Fibroblast of lung (primary cell): ENCODE data around the gene ATPAF2. TPM values are rescaled to one million over a fixed set of nuclear protein-coding genes. Genes with fewer than 3 reads are reported as not detected.

Source experiments
- DNase-seq, 2 donors: peaks; one replicate each; pipeline versions ENCODE4 v3.0.0 to v3.0.0-alpha.2; 2010; ENCODE audit warnings: low read depth in 2 of 2
- H2AFZ ChIP-seq: 2 replicates; pipeline ENCODE4 v1.5.1; 2012; ENCODE audit warnings: low read length, control low read depth, inconsistent platforms
- H3K27ac ChIP-seq: 2 replicates; pipeline ENCODE4 v1.5.1; 2011; ENCODE audit warnings: low read length, control low read depth; ENCODE audit not compliant: insufficient read depth
- H3K27me3 ChIP-seq: 2 replicates; pipeline ENCODE4 v1.5.1; 2011; ENCODE audit warnings: mild to moderate bottlenecking, low read length; ENCODE audit not compliant: control insufficient read depth, insufficient read depth
- H3K36me3 ChIP-seq: 2 replicates; pipeline ENCODE4 v1.5.1; 2011; ENCODE audit warnings: low read length; ENCODE audit not compliant: control insufficient read depth, insufficient read depth
- H3K4me1 ChIP-seq: 2 replicates; pipeline ENCODE4 v1.5.1; 2011; ENCODE audit warnings: low read length; ENCODE audit not compliant: control insufficient read depth, insufficient read depth; ENCODE audit errors: extremely low read depth
- H3K4me2 ChIP-seq: 2 replicates; pipeline ENCODE4 v1.5.1; 2011; ENCODE audit warnings: low read length, control low read depth; ENCODE audit not compliant: insufficient read depth; ENCODE audit errors: extremely low read depth
- H3K4me3 ChIP-seq, 4 experiments: fragments of 200-600 bp in 1 of 4; sonication (generic) in 1 of 4; replicated peaks in 1 of 4; 2 replicates each; pipeline ENCODE4 v1.5.1; 2011 to 2016; ENCODE audit warnings: low read length in 4 of 4, low read depth in 3 of 4, mild to moderate bottlenecking in 3 of 4, control low read depth in 2 of 4, inconsistent platforms in 1 of 4, mixed read lengths in 1 of 4; ENCODE audit not compliant: insufficient read depth in 1 of 4; ENCODE audit errors: control extremely low read depth in 1 of 4
- H3K79me2 ChIP-seq: 2 replicates; pipeline ENCODE4 v1.5.1; 2012; ENCODE audit warnings: mild to moderate bottlenecking, low read length, inconsistent platforms; ENCODE audit not compliant: control insufficient read depth, insufficient read depth
- H3K9ac ChIP-seq: 2 replicates; pipeline ENCODE4 v1.5.1; 2011; ENCODE audit warnings: mild to moderate bottlenecking, low read length, control low read depth; ENCODE audit not compliant: insufficient read depth
- H3K9me3 ChIP-seq: 2 replicates; pipeline ENCODE4 v1.5.1; 2012; ENCODE audit warnings: low read depth, low read length; ENCODE audit not compliant: control insufficient read depth, insufficient read depth
- H4K20me1 ChIP-seq: 2 replicates; pipeline ENCODE4 v1.5.1; 2011; ENCODE audit warnings: low read length; ENCODE audit not compliant: control insufficient read depth, insufficient read depth; ENCODE audit errors: extremely low read depth
- CTCF ChIP-seq, 2 donors: IDR thresholded peaks in 1 of 2; conservative IDR thresholded peaks in 1 of 2; 1 replicate in 1 of 2; 2 replicates in 1 of 2; pipeline ENCODE4 v1.5.1; 2011 to 2012; ENCODE audit warnings: low read length in 2 of 2, control low read depth in 1 of 2, inconsistent platforms in 1 of 2, low read depth in 1 of 2, mild to moderate bottlenecking in 1 of 2
- EZH2 ChIP-seq: IDR thresholded peaks from 2 replicates; pipeline ENCODE4 v1.5.1; 2012; ENCODE audit warnings: low read length, control low read depth, mild to moderate bottlenecking; ENCODE audit errors: missing control alignments
- polyA plus RNA-seq, 2 donors: library from polyadenylated mRNA; depleted of rRNA in 1 of 2; stranded (reverse) in 1 of 2; unstranded in 1 of 2; fragments of >200 nt; gene quantifications; 2 replicates each; pipeline ENCODE4 v1.2.1, GENCODE V29; 2011 to 2012; ENCODE audit warnings: missing spikeins in 1 of 2
- total RNA-seq: library from RNA; depleted of rRNA; stranded (reverse); fragments of >200 nt; gene quantifications from 2 replicates; pipeline ENCODE4 v1.2.1, GENCODE V29; 2014

The ATPAF2 gene
- total and polyA plus RNA-seq, 2 donors (not counting 1 experiment from before 2014, with no cell fraction given), result 11.6 to 12.6 TPM

- no peak for DNase-seq
- Histone ChIP-seq H3K4me1 (peaks cover 12% of the 10 kb centered on the region), H3K79me2 (peaks cover 11% of the 10 kb centered on the region), H3K9ac (no peak overlapping the region), H3K9me3 (no peaks in the 10 kb centered on the region), H3K4me3 (no peak overlapping the region), H3K4me2 (no peak overlapping the region), H2AFZ (no peak overlapping the region), H3K27me3 (no peaks in the 10 kb centered on the region), H4K20me1 (no peaks in the 10 kb centered on the region), H3K27ac (no peak overlapping the region), H3K36me3 (no peaks in the 10 kb centered on the region)
- TF ChIP-seq CTCF (conservative IDR thresholded peaks at IDR 0.05 in 1 of 2, IDR thresholded peaks at IDR 0.05 in 1 of 2; ENCODE audit: low read depth in 1 of 2, low read length in 2 of 2), result no peak
- TF ChIP-seq EZH2, result no peak
Measured at GRCh38 chr17:18035704-18036103, 3.3 kb downstream of the ATPAF2 start.

- DNase-seq, result peak; percentile 80 to 92
- Histone ChIP-seq H3K27ac (no peak overlapping the region), H2AFZ (no peak overlapping the region), H3K9me3 (no peaks in the 10 kb centered on the region), H3K4me1 (peaks cover 9% of the 10 kb centered on the region), H3K36me3 (no peaks in the 10 kb centered on the region), H4K20me1 (no peaks in the 10 kb centered on the region), H3K79me2 (peaks cover 10% of the 10 kb centered on the region), H3K4me3 (no peak overlapping the region), H3K4me2 (no peak overlapping the region), H3K9ac (no peak overlapping the region), H3K27me3 (no peaks in the 10 kb centered on the region)
- no peak for TF ChIP-seq EZH2
- TF ChIP-seq CTCF (conservative IDR thresholded peaks at IDR 0.05 in 1 of 2, IDR thresholded peaks at IDR 0.05 in 1 of 2; ENCODE audit: low read depth in 1 of 2, low read length in 2 of 2), result peak; percentile 58 to 66
Measured at GRCh38 chr17:18033442-18034099, 5.4 kb downstream of the ATPAF2 start.

- no peak for TF ChIP-seq CTCF (conservative IDR thresholded peaks at IDR 0.05 in 1 of 2, IDR thresholded peaks at IDR 0.05 in 1 of 2; ENCODE audit: low read depth in 1 of 2, low read length in 2 of 2)
- no peak for TF ChIP-seq EZH2
- H3K27ac ChIP-seq, result no peak overlapping the region
- no peaks in the 10 kb centered on the region for H4K20me1 ChIP-seq
- H3K79me2 ChIP-seq, result no peaks in the 10 kb centered on the region
- no peak overlapping the region for H3K4me2 ChIP-seq
- H3K4me3 ChIP-seq, result no peak overlapping the region
- H3K9ac ChIP-seq, result no peak overlapping the region
- DNase-seq, result peak; percentile 59 to 60
- no peak overlapping the region for H2AFZ ChIP-seq
- H3K36me3 ChIP-seq, result no peaks in the 10 kb centered on the region
- no peaks in the 10 kb centered on the region for H3K4me1 ChIP-seq
- no peaks in the 10 kb centered on the region for H3K9me3 ChIP-seq
- H3K27me3 ChIP-seq, result no peaks in the 10 kb centered on the region
Measured at GRCh38 chr17:18031955-18032354, 7.0 kb downstream of the ATPAF2 start.
